HL-60 (cell line): ENCODE results near the gene COLEC12.

Experiments
- CTCF ChIP-seq: IDR thresholded peaks from one replicate; pipeline ENCODE4 v1.5.1; 2011; ENCODE audit warnings: low read length, control low read depth, inconsistent platforms; ENCODE audit not compliant: insufficient read depth
- GABPA ChIP-seq: IDR thresholded peaks from 2 replicates; pipeline ENCODE4 v1.6.1; 2012; ENCODE audit warnings: low read depth
- POLR2AphosphoS5 ChIP-seq: IDR thresholded peaks from 2 replicates; pipeline ENCODE4 v1.6.1; 2012; ENCODE audit warnings: low read depth
- SPI1 ChIP-seq: IDR thresholded peaks from 2 replicates; pipeline ENCODE4 v1.6.1; 2012; ENCODE audit warnings: low read depth, mild to moderate bottlenecking, borderline replicate concordance
- TF ChIP-seq, protein P1 (sequence below): IDR thresholded peaks from 2 replicates; pipeline ENCODE4 v1.6.1; 2012; ENCODE audit warnings: low read depth; ENCODE audit not compliant: insufficient replicate concordance

DNA sequence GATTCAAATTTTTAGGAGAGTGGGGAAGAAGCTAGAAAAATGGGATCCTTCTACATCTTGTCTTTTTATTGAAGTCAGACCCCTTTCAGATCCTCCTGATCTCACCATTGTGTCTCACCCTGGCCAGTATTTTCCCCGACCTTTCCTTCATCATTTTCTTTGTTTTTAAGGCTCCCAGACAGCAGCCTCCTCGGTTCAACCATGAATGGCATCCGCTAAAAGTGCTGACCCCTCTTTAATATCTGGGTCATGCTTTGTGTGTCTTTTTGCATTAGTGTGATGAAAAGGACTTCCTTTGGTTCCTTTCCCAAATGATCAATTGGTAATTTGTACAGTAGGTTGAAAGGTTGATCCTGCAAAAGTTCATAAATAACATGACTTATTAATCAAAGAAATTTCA lies 205.9 kb downstream of the COLEC12 start:
- TF ChIP-seq CTCF = no peak
- TF ChIP-seq POLR2AphosphoS5 = no peak
- TF ChIP-seq, protein P1, sequence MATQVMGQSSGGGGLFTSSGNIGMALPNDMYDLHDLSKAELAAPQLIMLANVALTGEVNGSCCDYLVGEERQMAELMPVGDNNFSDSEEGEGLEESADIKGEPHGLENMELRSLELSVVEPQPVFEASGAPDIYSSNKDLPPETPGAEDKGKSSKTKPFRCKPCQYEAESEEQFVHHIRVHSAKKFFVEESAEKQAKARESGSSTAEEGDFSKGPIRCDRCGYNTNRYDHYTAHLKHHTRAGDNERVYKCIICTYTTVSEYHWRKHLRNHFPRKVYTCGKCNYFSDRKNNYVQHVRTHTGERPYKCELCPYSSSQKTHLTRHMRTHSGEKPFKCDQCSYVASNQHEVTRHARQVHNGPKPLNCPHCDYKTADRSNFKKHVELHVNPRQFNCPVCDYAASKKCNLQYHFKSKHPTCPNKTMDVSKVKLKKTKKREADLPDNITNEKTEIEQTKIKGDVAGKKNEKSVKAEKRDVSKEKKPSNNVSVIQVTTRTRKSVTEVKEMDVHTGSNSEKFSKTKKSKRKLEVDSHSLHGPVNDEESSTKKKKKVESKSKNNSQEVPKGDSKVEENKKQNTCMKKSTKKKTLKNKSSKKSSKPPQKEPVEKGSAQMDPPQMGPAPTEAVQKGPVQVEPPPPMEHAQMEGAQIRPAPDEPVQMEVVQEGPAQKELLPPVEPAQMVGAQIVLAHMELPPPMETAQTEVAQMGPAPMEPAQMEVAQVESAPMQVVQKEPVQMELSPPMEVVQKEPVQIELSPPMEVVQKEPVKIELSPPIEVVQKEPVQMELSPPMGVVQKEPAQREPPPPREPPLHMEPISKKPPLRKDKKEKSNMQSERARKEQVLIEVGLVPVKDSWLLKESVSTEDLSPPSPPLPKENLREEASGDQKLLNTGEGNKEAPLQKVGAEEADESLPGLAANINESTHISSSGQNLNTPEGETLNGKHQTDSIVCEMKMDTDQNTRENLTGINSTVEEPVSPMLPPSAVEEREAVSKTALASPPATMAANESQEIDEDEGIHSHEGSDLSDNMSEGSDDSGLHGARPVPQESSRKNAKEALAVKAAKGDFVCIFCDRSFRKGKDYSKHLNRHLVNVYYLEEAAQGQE = no peak
- no peak for TF ChIP-seq SPI1
- TF ChIP-seq GABPA = no peak
